Natural killer cell (primary cell): ENCODE measurements around the gene ECHS1. TPM values are rescaled to one million over a fixed set of nuclear protein-coding genes. Genes with fewer than 3 reads are reported as not detected.
A peak's percentile ranks its signal among the peaks of the same experiment; 100 is the strongest.

ENCODE experiments used
- ATAC-seq, 3 donors: fragments of 150-1000 bp in 2 of 3; fragments of 200-7000 bp in 1 of 3; cut with Tn5 transposase; 1 replicate in 1 of 3; 2 replicates in 2 of 3; pipeline ENCODE4 v1.10.0; 2021; ENCODE audit warnings: mild to moderate bottlenecking in 2 of 3, moderate library complexity in 2 of 3
- DNase-seq, 2 donors: peaks; one replicate each; pipeline versions ENCODE4 v3.0.0 to v3.0.0-alpha.2; 2013 to 2021; ENCODE audit warnings: mixed read lengths in 1 of 2
- H3K27ac ChIP-seq: one replicate; pipeline ENCODE4 v1.5.1; 2013; ENCODE audit warnings: mild to moderate bottlenecking, low read length
- H3K27me3 ChIP-seq: one replicate; pipeline ENCODE4 v1.6.1; 2013; ENCODE audit warnings: low read length; ENCODE audit not compliant: control insufficient read depth, insufficient read depth
- H3K36me3 ChIP-seq: one replicate; pipeline ENCODE4 v1.6.1; 2013; ENCODE audit warnings: low read length; ENCODE audit not compliant: control insufficient read depth, insufficient read depth
- H3K4me1 ChIP-seq: one replicate; pipeline ENCODE4 v1.6.1; 2013; ENCODE audit warnings: low read length; ENCODE audit not compliant: control insufficient read depth, insufficient read depth
- H3K4me3 ChIP-seq: one replicate; pipeline ENCODE4 v1.5.1; 2013; ENCODE audit warnings: low read length
- H3K9me3 ChIP-seq: one replicate; pipeline ENCODE4 v1.6.1; 2013; ENCODE audit warnings: low read length; ENCODE audit not compliant: control insufficient read depth, insufficient read depth
- H3K27ac Mint-ChIP-seq, 2 donors: one replicate each; pipeline ENCODE4 v1.8.0; 2022; ENCODE audit warnings: mild to moderate bottlenecking in 2 of 2, mixed read lengths in 2 of 2, moderate library complexity in 1 of 2
- H3K27me3 Mint-ChIP-seq, 2 donors: one replicate each; pipeline ENCODE4 v1.8.0; 2022; ENCODE audit warnings: low read depth in 2 of 2, mixed read lengths in 2 of 2
- H3K36me3 Mint-ChIP-seq: one replicate; pipeline ENCODE4 v1.8.0; 2022; ENCODE audit warnings: mixed read lengths
- H3K4me1 Mint-ChIP-seq, 2 donors: one replicate each; pipeline ENCODE4 v1.8.0; 2022; ENCODE audit warnings: mixed read lengths in 2 of 2
- H3K4me3 Mint-ChIP-seq: one replicate; pipeline ENCODE4 v1.8.0; 2022; ENCODE audit warnings: mild to moderate bottlenecking, moderate library complexity, mixed read lengths
- H3K9me3 Mint-ChIP-seq, 2 donors: one replicate each; pipeline ENCODE4 v1.8.0; 2022; ENCODE audit warnings: mixed read lengths in 2 of 2
- WGBS: methylation state at CpG from one replicate; pipeline ENCODE4 v1.1.7; 2013; ENCODE audit warnings: missing lambda C conversion rate; ENCODE audit not compliant: insufficient coverage; 5-methylcytosine and 5-hydroxymethylcytosine counted together
- intact Hi-C: fragments of 100-400 bp; cut with micrococcal nuclease; formaldehyde crosslinking; loops from one replicate; pipeline ENCODE4 v1.14.2; 2022
- total RNA-seq, 4 donors: library from RNA; stranded (reverse); fragments of 120-200 nt in 1 of 4; gene quantifications; one replicate each; pipeline versions ENCODE4 v1.2.3 to v1.2.4, GENCODE V29; 2013 to 2022
- TF ChIP-seq, protein P1 (sequence below): fragments of 200-600 bp; IDR thresholded peaks from one replicate; pipeline ENCODE4 v1.8.0; 2022; ENCODE audit warnings: antibody characterized with exemption

The ECHS1 gene
- total RNA-seq, 3 donors from 2014 or later (not counting 1 experiment from before 2014, with no cell fraction given) = 17.7 to 21.3 (median 19.9) TPM

DNA sequence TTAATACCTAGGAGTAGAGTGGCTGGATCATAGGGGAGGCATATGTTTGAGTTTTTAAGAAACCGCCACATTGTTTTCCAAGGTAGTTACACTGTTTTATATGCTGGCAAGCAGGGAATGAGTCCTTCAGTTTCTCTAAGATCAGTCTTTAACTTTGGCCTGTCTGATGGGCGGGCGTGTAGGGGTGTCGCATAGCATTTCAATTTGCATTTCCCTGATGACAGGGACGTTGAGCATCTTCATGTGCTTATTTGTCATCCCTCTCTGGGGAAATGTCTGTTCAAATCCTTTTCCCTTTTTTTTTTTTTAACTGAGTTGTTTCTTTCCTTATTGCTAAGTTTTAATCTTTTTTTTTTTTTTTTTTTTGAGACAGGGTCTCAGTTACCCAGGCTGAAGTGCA, 30.6 kb upstream of the ECHS1 start:
- no peaks in the 10 kb centered on the region for H3K9me3 ChIP-seq
- peaks cover 27% of the 10 kb centered on the region for H3K36me3 ChIP-seq
- Mint-ChIP-seq H3K36me3 (peaks cover 26% of the 10 kb centered on the region), H3K27ac (peak overlapping the region in 1 of 2 donors; percentile 64), H3K4me1 (peaks cover 48 to 49% of the 10 kb centered on the region in 2 donors), H3K27me3 (no peaks in the 10 kb centered on the region), H3K9me3 (no peaks in the 10 kb centered on the region), H3K4me3 (no peak overlapping the region)
- ATAC-seq (no peak), DNase-seq (no peak)
- H3K4me1 ChIP-seq = peaks cover 21% of the 10 kb centered on the region
- intact Hi-C loops = no loop called here
- no peak overlapping the region for H3K4me3 ChIP-seq
- H3K27me3 ChIP-seq = no peaks in the 10 kb centered on the region
- WGBS = 88% methylated on average over 5 of the region's 5 CpGs
- TF ChIP-seq, protein P1, sequence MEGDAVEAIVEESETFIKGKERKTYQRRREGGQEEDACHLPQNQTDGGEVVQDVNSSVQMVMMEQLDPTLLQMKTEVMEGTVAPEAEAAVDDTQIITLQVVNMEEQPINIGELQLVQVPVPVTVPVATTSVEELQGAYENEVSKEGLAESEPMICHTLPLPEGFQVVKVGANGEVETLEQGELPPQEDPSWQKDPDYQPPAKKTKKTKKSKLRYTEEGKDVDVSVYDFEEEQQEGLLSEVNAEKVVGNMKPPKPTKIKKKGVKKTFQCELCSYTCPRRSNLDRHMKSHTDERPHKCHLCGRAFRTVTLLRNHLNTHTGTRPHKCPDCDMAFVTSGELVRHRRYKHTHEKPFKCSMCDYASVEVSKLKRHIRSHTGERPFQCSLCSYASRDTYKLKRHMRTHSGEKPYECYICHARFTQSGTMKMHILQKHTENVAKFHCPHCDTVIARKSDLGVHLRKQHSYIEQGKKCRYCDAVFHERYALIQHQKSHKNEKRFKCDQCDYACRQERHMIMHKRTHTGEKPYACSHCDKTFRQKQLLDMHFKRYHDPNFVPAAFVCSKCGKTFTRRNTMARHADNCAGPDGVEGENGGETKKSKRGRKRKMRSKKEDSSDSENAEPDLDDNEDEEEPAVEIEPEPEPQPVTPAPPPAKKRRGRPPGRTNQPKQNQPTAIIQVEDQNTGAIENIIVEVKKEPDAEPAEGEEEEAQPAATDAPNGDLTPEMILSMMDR = no peak
- no peak overlapping the region for H3K27ac ChIP-seq

- DNase-seq = no peak
- Mint-ChIP-seq H3K4me1 (peaks cover 46 to 48% of the 10 kb centered on the region in 2 donors), H3K27me3 (no peaks in the 10 kb centered on the region), H3K4me3 (no peak overlapping the region), H3K36me3 (peaks cover 26% of the 10 kb centered on the region), H3K27ac (peak overlapping the region in 1 of 2 donors; percentile 64), H3K9me3 (no peaks in the 10 kb centered on the region)
- no peak overlapping the region for H3K4me3 ChIP-seq
- ATAC-seq = no peak
- TF ChIP-seq, protein P1 = no peak
- H3K36me3 ChIP-seq = peaks cover 28% of the 10 kb centered on the region
- 91% methylated on average over 16 of the region's 16 CpGs for WGBS
- no peak overlapping the region for H3K27ac ChIP-seq
- H3K4me1 ChIP-seq = peaks cover 21% of the 10 kb centered on the region
- H3K27me3 ChIP-seq = no peaks in the 10 kb centered on the region
- intact Hi-C loops = no loop called here
- no peaks in the 10 kb centered on the region for H3K9me3 ChIP-seq
Measured at GRCh38 chr10:133403359-133403758, 30.2 kb upstream of the ECHS1 start.

DNA sequence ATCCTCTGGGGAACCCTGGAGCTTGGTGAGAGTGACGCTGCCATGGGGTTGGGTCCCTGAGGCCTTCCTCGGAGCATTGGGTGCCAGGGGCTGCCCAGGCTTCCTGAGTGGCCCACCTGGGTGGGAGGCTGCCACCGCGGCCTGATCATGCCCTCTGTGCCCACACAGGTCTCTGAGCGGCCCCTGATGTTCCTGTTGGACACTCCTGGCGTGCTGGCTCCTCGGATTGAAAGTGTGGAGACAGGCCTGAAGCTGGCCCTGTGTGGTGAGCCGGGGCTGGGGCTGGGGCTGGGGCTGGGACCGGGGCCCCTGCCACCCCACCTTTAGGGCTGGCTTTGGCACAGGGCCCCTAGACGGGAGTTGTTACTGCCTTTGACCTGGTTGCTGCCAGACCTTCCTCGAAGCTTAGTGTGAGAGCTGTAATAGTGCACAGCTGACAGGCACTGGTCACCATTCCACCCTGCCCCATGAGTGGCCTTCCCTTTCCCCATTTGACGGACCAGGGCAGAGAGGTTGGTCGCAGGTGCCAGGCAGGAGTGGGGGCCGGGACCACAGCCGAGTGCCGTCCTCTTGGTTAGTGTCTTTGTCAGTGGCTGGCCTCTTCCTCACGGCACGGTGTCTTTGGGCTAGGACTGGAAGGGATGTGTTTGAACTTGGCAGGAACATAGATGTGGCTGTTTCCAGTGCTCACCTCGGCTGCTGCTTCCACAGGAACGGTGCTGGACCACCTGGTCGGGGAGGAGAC, 29.0 kb upstream of the ECHS1 start:
- DNase-seq (no peak), ATAC-seq (no peak)
- no peak overlapping the region for H3K4me3 ChIP-seq
- peaks cover 40 to 51% of the 10 kb centered on the region in 2 donors for H3K4me1 Mint-ChIP-seq
- peak overlapping the region; percentile 64 to 84 for H3K27ac Mint-ChIP-seq
- H3K9me3 Mint-ChIP-seq = no peaks in the 10 kb centered on the region
- intact Hi-C loops = no loop called here
- H3K36me3 ChIP-seq = peaks cover 28% of the 10 kb centered on the region
- H3K27me3 Mint-ChIP-seq = no peaks in the 10 kb centered on the region
- no peak overlapping the region for H3K4me3 Mint-ChIP-seq
- H3K9me3 ChIP-seq = no peaks in the 10 kb centered on the region
- peaks cover 21% of the 10 kb centered on the region for H3K4me1 ChIP-seq
- H3K27me3 ChIP-seq = no peaks in the 10 kb centered on the region
- TF ChIP-seq, protein P1 = no peak
- H3K27ac ChIP-seq = no peak overlapping the region
- WGBS = 96% methylated on average over 21 of the region's 21 CpGs
- H3K36me3 Mint-ChIP-seq = peaks cover 17% of the 10 kb centered on the region

GRCh38 chr10:133401500-133401899, 28.3 kb upstream of the ECHS1 start:
- Histone ChIP-seq H3K27me3 (no peaks in the 10 kb centered on the region), H3K4me3 (no peak overlapping the region), H3K9me3 (no peaks in the 10 kb centered on the region), H3K36me3 (peaks cover 28% of the 10 kb centered on the region), H3K27ac (peak overlapping the region; percentile 56), H3K4me1 (peaks cover 21% of the 10 kb centered on the region)
- WGBS = 75% methylated on average over 12 of the region's 12 CpGs
- H3K27me3 Mint-ChIP-seq = no peaks in the 10 kb centered on the region
- TF ChIP-seq, protein P1 = no peak
- intact Hi-C loops = no loop called here
- H3K9me3 Mint-ChIP-seq = no peaks in the 10 kb centered on the region
- DNase-seq (no peak), ATAC-seq (peak; percentile 8 to 43 (median 33))
- peaks cover 17% of the 10 kb centered on the region for H3K36me3 Mint-ChIP-seq
- H3K4me1 Mint-ChIP-seq = peaks cover 41 to 51% of the 10 kb centered on the region in 2 donors
- H3K4me3 Mint-ChIP-seq = peak overlapping the region; percentile 43
- peak overlapping the region; percentile 77 to 84 for H3K27ac Mint-ChIP-seq
